HepG2 (cell line): ENCODE results near the gene PDE2A. TPM values are rescaled to one million over a fixed set of nuclear protein-coding genes. Genes with fewer than 3 reads are reported as not detected.
A peak's percentile ranks its signal among the peaks of the same experiment; 100 is the strongest.

ENCODE experiments used
- ATAC-seq: fragments of 200-7000 bp; cut with Tn5 transposase; 3 replicates; pipeline ENCODE4 v1.9.1; 2020; ENCODE audit warnings: mild to moderate bottlenecking, moderate library complexity
- BruUV-seq: library from RNA; stranded (reverse); fragments of 400-500 nt; replicated peaks from 2 replicates; lab custom pipeline; 2021; lab: Mats Ljungman, UMichigan
- CTCF ChIA-PET: fragments of 300-600 bp; formaldehyde crosslinking; extraction: SDS; loops from one replicate; lab custom pipeline; 2021; ENCODE audit warnings: low total read pairs, inconsistent platforms, low intra/inter-chr PET ratio; lab: Yijun Ruan, JAX
- POLR2A ChIA-PET: fragments of 350-600 bp; sonication (Branson Sonifier 250); formaldehyde crosslinking; loops from one replicate; lab custom pipeline; 2020; ENCODE audit warnings: antibody characterized with exemption, inconsistent platforms; lab: Yijun Ruan, JAX
- DNase-seq: peaks from one replicate; pipeline ENCODE4 v3.0.0-alpha.2; 2015; ENCODE audit warnings: low spot score
- FAIRE-seq: peaks from 3 replicates; lab custom pipeline; 2011; peaks lifted over from hg19 to GRCh38; lab: Jason Lieb, UNC
- H2AFZ ChIP-seq: one replicate; pipeline ENCODE4 v1.6.1; 2011; ENCODE audit warnings: low read length, inconsistent platforms
- H3K27ac ChIP-seq: fragments of 300-600 bp; 3 replicates; pipeline ENCODE4 v1.8.0; 2011; ENCODE audit warnings: mixed run types, mild to moderate bottlenecking, mixed read lengths, low read length, inconsistent platforms; ENCODE audit not compliant: insufficient read depth; ENCODE audit errors: extremely low read length
- H3K27me3 ChIP-seq, 2 experiments: fragments of 200-600 bp in 1 of 2; 2 replicates in 1 of 2; 3 replicates in 1 of 2; pipeline versions ENCODE4 v1.6.0 to v1.8.0; 2011; ENCODE audit warnings: low read length in 2 of 2, mild to moderate bottlenecking in 2 of 2, moderate library complexity in 2 of 2, inconsistent platforms in 1 of 2; ENCODE audit not compliant: insufficient read depth in 2 of 2, control insufficient read depth in 1 of 2
- H3K36me3 ChIP-seq, 2 experiments: fragments of 200-600 bp in 1 of 2; replicated peaks in 1 of 2; 2 replicates in 1 of 2; 3 replicates in 1 of 2; pipeline versions ENCODE4 v1.5.1 to v1.8.0; 2011; ENCODE audit warnings: low read length in 2 of 2, inconsistent platforms in 1 of 2; ENCODE audit not compliant: insufficient read depth in 2 of 2, control insufficient read depth in 1 of 2
- H3K4me1 ChIP-seq: 2 replicates; pipeline ENCODE4 v1.5.1; 2012; ENCODE audit warnings: low read length, inconsistent platforms; ENCODE audit not compliant: insufficient read depth
- H3K4me2 ChIP-seq: 2 replicates; pipeline ENCODE4 v1.6.0; 2011; ENCODE audit warnings: low read depth, low read length, inconsistent platforms
- H3K4me3 ChIP-seq, 3 experiments: fragments of 200-600 bp in 1 of 3; sonication (generic), shearing (Covaris generic) in 1 of 3; replicated peaks in 1 of 3; 2 replicates each; pipeline ENCODE4 v1.5.1; 2011 to 2016; ENCODE audit warnings: low read length in 3 of 3, inconsistent platforms in 2 of 3, low read depth in 2 of 3, mild to moderate bottlenecking in 2 of 3, control low read depth in 1 of 3, mixed read lengths in 1 of 3; ENCODE audit not compliant: insufficient read depth in 1 of 3
- H3K79me2 ChIP-seq: one replicate; pipeline ENCODE4 v1.6.1; 2011; ENCODE audit warnings: low read length, inconsistent platforms; ENCODE audit not compliant: insufficient read depth
- H3K9ac ChIP-seq: 2 replicates; pipeline ENCODE4 v1.6.0; 2011; ENCODE audit warnings: mild to moderate bottlenecking, low read depth, low read length, inconsistent platforms; ENCODE audit not compliant: insufficient read depth
- H3K9me3 ChIP-seq: 2 replicates; pipeline ENCODE4 v1.5.1; 2012; ENCODE audit warnings: mild to moderate bottlenecking, low read length
- H4K20me1 ChIP-seq: 2 replicates; pipeline ENCODE4 v1.6.0; 2011; ENCODE audit warnings: inconsistent platforms, mild to moderate bottlenecking, low read length, moderate library complexity; ENCODE audit not compliant: insufficient read depth
- BRCA1 ChIP-seq: sonication (generic); formaldehyde crosslinking; IDR thresholded peaks from 2 replicates; pipeline ENCODE4 v1.4.0; 2020; ENCODE audit warnings: missing genetic modification reagents
- CEBPG ChIP-seq: IDR thresholded peaks from 2 replicates; pipeline ENCODE4 v1.6.1; 2016
- DMAP1 ChIP-seq: IDR thresholded peaks from 2 replicates; pipeline ENCODE4 v1.6.1; 2016
- DMTF1 ChIP-seq: sonication (generic); formaldehyde crosslinking; IDR thresholded peaks from 2 replicates; pipeline ENCODE4 v1.4.0; 2020; ENCODE audit warnings: mild to moderate bottlenecking, missing genetic modification reagents
- GLMP ChIP-seq: sonication (generic); formaldehyde crosslinking; IDR thresholded peaks from 2 replicates; pipeline ENCODE4 v1.9.0; 2021; ENCODE audit warnings: missing genetic modification reagents, mild to moderate bottlenecking, borderline replicate concordance
- HOXD1 ChIP-seq: sonication (generic); formaldehyde crosslinking; IDR thresholded peaks from 2 replicates; pipeline ENCODE4 v1.5.0; 2020; ENCODE audit warnings: missing genetic modification reagents
- IKZF5 ChIP-seq: IDR thresholded peaks from 2 replicates; pipeline ENCODE4 v1.6.1; 2018; ENCODE audit warnings: missing genetic modification reagents, mild to moderate bottlenecking, missing compliant biosample characterization
- MXD1 ChIP-seq: sonication (generic); formaldehyde crosslinking; IDR thresholded peaks from 2 replicates; pipeline ENCODE4 v1.4.0; 2020; ENCODE audit warnings: mild to moderate bottlenecking, missing genetic modification reagents
- PHF5A ChIP-seq: IDR thresholded peaks from one replicate; pipeline ENCODE4 v1.6.1; 2018; ENCODE audit warnings: low read depth, missing genetic modification reagents; ENCODE audit not compliant: unreplicated experiment
- PITX1 ChIP-seq: sonication (generic); formaldehyde crosslinking; IDR thresholded peaks from 2 replicates; pipeline ENCODE4 v1.5.1; 2020; ENCODE audit warnings: mild to moderate bottlenecking, missing genetic modification reagents
- SMC3 ChIP-seq: IDR thresholded peaks from 2 replicates; pipeline ENCODE4 v1.6.1; 2011; ENCODE audit warnings: low read length, improper control_type of control experiment
- SSRP1 ChIP-seq: IDR thresholded peaks from 2 replicates; pipeline ENCODE4 v1.6.1; 2016; ENCODE audit warnings: control low read depth
- ZMYM3 ChIP-seq: sonication (generic); formaldehyde crosslinking; IDR thresholded peaks from 2 replicates; pipeline ENCODE4 v1.5.1; 2020; ENCODE audit warnings: mild to moderate bottlenecking, missing genetic modification reagents
- ZNF234 ChIP-seq: sonication (generic); formaldehyde crosslinking; conservative IDR thresholded peaks from 2 replicates; pipeline ENCODE4 v1.5.1; 2020; ENCODE audit warnings: mild to moderate bottlenecking, missing genetic modification reagents
- ZNF577 ChIP-seq: sonication (generic); formaldehyde crosslinking; IDR thresholded peaks from 2 replicates; pipeline ENCODE4 v1.4.0; 2020; ENCODE audit warnings: mild to moderate bottlenecking, low read depth, missing genetic modification reagents, borderline replicate concordance
- ZNF629 ChIP-seq: sonication (generic); formaldehyde crosslinking; conservative IDR thresholded peaks from 2 replicates; pipeline ENCODE4 v1.5.0; 2020; ENCODE audit warnings: missing genetic modification reagents
- ZNF770 ChIP-seq: sonication (generic); formaldehyde crosslinking; IDR thresholded peaks from 2 replicates; pipeline ENCODE4 v1.5.0; 2020; ENCODE audit warnings: mild to moderate bottlenecking, missing genetic modification reagents
- WGBS: methylation state at CpG from one replicate; pipeline ENCODE4 v1.1.6; 2017; ENCODE audit warnings: low lambda C conversion rate; 5-methylcytosine and 5-hydroxymethylcytosine counted together
- in situ Hi-C: cut with HindIII; loops from 2 replicates; pipeline ENCODE4 v1.10.0; 2017; ENCODE audit warnings: low pct_unique_long_range_greater_than_20kb; ENCODE audit not compliant: extremely low pct_ligation_motif_present
- intact Hi-C: fragments of 100-400 bp; cut with micrococcal nuclease; formaldehyde crosslinking; loops from one replicate; pipeline ENCODE4 v1.10.0; 2022; ENCODE audit not compliant: unreplicated experiment
- polyA plus RNA-seq, 8 experiments: library from polyadenylated mRNA; depleted of rRNA in 3 of 8; stranded (reverse) in 7 of 8; unstranded in 1 of 8; fragments of >200 nt; fragmentation: Illumina TruSeq in 4 of 8; extraction: Trizol in 4 of 8; gene quantifications; 2 replicates each; pipeline versions ENCODE4 v1.2.1 to v1.2.3, GENCODE V29; 2011 to 2016; ENCODE audit warnings: low read depth in 4 of 8, missing spikeins in 1 of 8, mixed read lengths in 1 of 8; ENCODE audit not compliant: insufficient read depth in 1 of 8
- total RNA-seq, 5 experiments: library from RNA; depleted of rRNA; stranded (reverse); fragments of >200 nt; fragmentation: Illumina TruSeq; extraction: Trizol; gene quantifications; 2 replicates each; pipeline ENCODE4 v1.2.3, GENCODE V29; 2016; ENCODE audit warnings: low read depth in 1 of 5

PDE2A gene
- total and polyA plus RNA-seq, 2 of the 13 experiments (the other 11 are each of a cell fraction or from before 2014, with no cell fraction given) = 3.1 TPM; not detected in 1

GRCh38 chr11:72657411-72658100 is 16.7 kb downstream of the PDE2A start (continued):
- no peak for TF ChIP-seq DMTF1 (CRISPR knock-in tag)
- no peak for TF ChIP-seq HOXD1
- no peak for TF ChIP-seq CEBPG (CRISPR knock-in tag)
- no peak for TF ChIP-seq PITX1 (CRISPR knock-in tag)
- TF ChIP-seq BRCA1 (CRISPR knock-in tag) = no peak

- H2AFZ ChIP-seq = no peak overlapping the region
- no peaks in the 10 kb centered on the region for H3K79me2 ChIP-seq
- H3K27ac ChIP-seq = no peak overlapping the region
- H3K4me2 ChIP-seq = no peak overlapping the region
- DNase-seq (no peak), ATAC-seq (no peak), FAIRE-seq (no peak)
- WGBS = 8% methylated on average over 9 of the region's 11 CpGs
- no peaks in the 10 kb centered on the region for H3K36me3 ChIP-seq
- H3K4me1 ChIP-seq = no peaks in the 10 kb centered on the region
- intact Hi-C loops (no loop called here), in situ Hi-C loops (no loop called here)
- ChIA-PET CTCF (no interaction called here), POLR2A (no interaction called here)
- H3K9ac ChIP-seq = no peak overlapping the region
- no peaks in the 10 kb centered on the region for H4K20me1 ChIP-seq
- H3K4me3 ChIP-seq = no peak overlapping the region
- peaks cover 7 to 58% of the 10 kb centered on the region in 2 experiments; a peak in 3 of 5 replicates for H3K27me3 ChIP-seq
- no peaks in the 10 kb centered on the region for H3K9me3 ChIP-seq
- no TSS peak for BruUV-seq
- TF ChIP-seq ZNF577 = no peak
- no peak for TF ChIP-seq SSRP1 (CRISPR knock-in tag)
- TF ChIP-seq IKZF5 (CRISPR knock-in tag) = no peak
- TF ChIP-seq ZNF234 (CRISPR knock-in tag) = no peak
- peak; percentile 62 for TF ChIP-seq ZNF629
- TF ChIP-seq ZMYM3 (CRISPR knock-in tag) = 0 out of 2 replicates have a peak, but pooled peaks have one; percentile 12
- no peak for TF ChIP-seq ZNF770 (CRISPR knock-in tag)
- TF ChIP-seq PHF5A (CRISPR knock-in tag) = no peak
- TF ChIP-seq GLMP (CRISPR knock-in tag) = no peak
- TF ChIP-seq SMC3 = no peak
- TF ChIP-seq DMAP1 (CRISPR knock-in tag) = no peak
- no peak for TF ChIP-seq MXD1
These were observed 18.2 kb downstream of the PDE2A start for GRCh38 chr11:72655896-72656464.
